Activated T-cell treated with anti-CD3 and anti-CD28 coated beads, Interleukin-2, amount 50 U/mL, for 1 hour (primary cell): ENCODE data around the gene DNMT3A.

Source experiments
- DNase-seq: peaks from one replicate; pipeline ENCODE4 v3.0.0-alpha.2; 2020

Gene DNMT3A

GRCh38 chr2:25254961-25255360 is 86.8 kb downstream of the DNMT3A start:
- DNase-seq: no peak

DNA sequence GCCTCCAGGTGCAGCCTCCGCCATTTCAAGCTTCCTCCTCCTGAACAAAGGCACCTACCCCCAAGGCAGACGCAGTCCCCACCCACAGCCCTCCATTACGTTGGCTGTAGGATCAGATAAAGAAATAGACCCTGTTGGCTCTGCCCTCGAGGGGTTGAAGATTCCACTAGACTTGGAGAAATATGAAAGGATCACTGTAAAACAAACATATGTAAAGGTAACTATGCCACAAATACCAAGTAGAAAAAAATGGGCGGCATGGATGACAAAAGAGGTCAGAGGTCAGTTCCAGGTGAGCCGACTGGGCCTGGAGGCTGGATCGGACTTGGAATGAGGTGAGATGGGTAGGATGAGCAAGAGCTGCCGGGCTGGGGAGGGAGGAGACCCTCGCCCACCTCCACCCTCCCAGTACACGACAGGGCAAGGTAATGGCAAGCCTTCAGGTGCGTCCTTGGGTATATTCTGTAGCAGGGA is 88.5 kb downstream of the DNMT3A start:
- DNase-seq: no peak

- peak; percentile 65 for DNase-seq
Measured at GRCh38 chr2:25252291-25253152, 89.2 kb downstream of the DNMT3A start.

- peak; percentile 61 for DNase-seq
Measured at GRCh38 chr2:25251422-25252273, 90.1 kb downstream of the DNMT3A start.

GRCh38 chr2:25251071-25251421 is 90.7 kb downstream of the DNMT3A start:
- DNase-seq: peak; percentile 36

- DNase-seq: peak; percentile 31
Measured at GRCh38 chr2:25250331-25251070, 91.2 kb downstream of the DNMT3A start.

GRCh38 chr2:25249785-25250184 is 91.9 kb downstream of the DNMT3A start:
- DNase-seq: no peak

DNA sequence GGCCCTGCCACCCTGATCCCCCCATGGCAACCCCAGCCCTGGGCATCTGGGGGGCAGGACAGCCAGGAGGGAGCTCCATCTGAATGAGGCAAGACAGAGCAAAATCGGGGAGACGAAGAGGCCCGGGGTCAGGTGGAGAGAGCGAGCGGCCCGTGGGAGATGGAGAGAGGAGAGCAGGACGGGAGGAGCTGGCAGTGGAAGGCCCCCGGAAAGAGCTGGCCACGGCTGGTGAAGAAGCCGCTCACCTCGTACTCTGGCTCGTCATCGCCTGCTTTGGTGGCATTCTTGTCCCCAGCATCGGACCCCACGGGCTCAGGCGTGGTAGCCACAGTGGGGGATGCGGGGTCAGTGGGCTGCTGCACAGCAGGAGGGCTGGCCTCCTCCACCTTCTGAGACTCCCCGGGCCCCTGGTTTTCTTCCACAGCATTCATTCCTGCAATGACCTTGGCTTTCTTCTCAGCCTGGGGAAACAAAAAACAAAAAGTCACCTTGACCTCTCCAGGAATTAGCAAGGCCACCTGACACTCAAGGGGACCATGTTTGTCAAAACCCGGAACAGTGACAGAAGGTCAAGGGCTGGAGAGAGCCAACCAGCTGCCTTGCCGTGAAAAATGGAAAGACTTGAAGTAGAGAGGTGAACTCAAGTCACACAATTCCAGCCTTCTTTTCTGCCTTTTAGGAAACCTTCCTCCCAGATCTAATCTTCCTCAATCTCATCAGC is 93.8 kb downstream of the DNMT3A start:
- DNase-seq: no peak

DNA sequence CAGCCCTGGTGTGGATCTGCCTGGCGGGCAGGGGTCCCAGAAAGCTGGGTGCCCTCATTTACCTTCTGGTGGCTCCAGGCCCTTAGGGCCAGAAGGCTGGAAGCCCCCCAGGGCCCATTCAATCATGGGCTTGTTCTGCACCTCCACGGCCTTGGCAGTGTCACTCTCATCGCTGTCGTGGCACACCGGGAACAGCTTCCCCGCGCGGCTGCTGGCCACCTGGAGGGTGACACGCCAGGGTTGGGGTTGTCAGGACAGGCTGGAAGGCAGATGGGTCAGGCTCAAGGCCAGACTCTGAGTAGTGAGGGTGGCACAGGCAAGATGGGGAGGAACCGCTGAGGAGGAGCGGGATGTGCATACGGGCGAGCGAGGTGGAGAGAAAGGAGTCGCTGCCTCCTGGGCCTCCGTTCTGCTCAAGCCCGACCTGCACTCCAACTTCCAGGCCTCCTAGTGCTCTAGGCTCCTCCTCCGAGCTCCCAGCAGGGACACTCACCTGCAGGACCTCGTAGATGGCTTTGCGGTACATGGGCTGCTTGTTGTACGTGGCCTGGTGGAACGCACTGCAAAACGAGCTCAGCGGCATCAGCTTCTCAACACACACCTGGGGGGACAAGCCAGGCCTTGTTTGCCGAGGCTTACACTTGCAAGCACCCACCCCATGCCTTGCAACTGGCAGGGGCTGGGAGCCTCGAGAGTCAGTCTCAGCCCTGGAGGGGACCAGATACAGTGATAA is 95.0 kb downstream of the DNMT3A start:
- DNase-seq: no peak

- no peak for DNase-seq
Measured at GRCh38 chr2:25246001-25246400, 95.7 kb downstream of the DNMT3A start.

GRCh38 chr2:25245141-25245540 is 96.6 kb downstream of the DNMT3A start:
- no peak for DNase-seq

- DNase-seq: no peak
Measured at GRCh38 chr2:25243995-25244394, 97.7 kb downstream of the DNMT3A start.

DNA sequence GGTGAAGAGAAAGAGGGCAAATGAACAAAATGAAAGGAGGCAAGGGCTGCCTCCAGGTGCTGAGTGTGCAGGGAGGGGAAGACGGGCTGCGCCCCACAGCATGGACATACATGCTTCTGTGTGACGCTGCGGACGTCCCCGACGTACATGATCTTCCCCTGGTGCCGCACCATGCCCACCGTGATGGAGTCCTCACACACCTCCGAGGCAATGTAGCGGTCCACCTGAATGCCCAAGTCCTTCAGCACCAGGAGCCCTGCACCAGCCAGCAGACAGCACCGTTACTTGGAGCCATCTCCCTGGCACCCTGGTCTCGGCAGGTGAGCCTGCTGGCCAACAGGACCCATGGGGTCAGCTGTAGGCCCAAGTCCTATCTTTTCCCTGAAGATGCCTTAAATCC is 100.3 kb downstream of the DNMT3A start:
- no peak for DNase-seq

DNA sequence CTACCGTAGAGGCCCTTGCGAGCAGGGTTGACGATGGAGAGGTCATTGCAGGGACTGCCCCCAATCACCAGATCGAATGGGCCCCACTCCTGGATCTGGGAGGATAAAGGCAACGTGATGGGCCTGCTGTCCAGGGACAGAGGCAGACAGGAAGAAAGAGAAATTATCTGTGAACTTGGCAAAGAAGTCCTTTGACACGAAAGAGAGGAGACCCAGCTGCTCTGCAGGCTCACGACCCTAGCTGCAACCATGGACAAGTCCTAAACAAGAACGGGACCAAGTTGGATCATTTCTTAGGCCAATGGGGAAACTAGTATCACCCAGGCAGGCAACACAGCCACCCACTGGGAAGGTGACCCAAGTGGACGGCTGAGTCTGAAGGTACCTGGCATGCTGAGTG is 101.1 kb downstream of the DNMT3A start:
- no peak for DNase-seq

DNA sequence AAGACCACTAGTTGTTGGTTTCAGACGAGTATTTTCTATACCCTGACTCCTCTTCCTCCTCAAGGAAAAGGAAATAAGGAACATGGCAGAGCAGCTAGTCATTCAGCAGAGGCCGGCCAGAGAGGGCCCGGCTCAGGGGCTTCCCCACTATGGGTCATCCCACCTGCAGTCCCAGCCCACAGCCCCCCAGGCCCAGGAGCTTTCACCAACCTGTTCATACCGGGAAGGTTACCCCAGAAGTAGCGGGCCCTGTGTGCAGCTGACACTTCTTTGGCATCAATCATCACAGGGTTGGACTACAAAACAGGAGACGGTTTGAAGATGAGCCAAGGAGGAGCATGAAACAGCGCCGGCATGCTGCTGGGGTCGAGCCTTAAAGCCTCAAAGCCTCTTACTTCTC is 102.8 kb downstream of the DNMT3A start:
- DNase-seq: no peak

GRCh38 chr2:25237764-25238163 is 104.0 kb downstream of the DNMT3A start:
- DNase-seq: no peak

GRCh38 chr2:25236736-25237135 is 105.0 kb downstream of the DNMT3A start:
- DNase-seq: no peak

DNA sequence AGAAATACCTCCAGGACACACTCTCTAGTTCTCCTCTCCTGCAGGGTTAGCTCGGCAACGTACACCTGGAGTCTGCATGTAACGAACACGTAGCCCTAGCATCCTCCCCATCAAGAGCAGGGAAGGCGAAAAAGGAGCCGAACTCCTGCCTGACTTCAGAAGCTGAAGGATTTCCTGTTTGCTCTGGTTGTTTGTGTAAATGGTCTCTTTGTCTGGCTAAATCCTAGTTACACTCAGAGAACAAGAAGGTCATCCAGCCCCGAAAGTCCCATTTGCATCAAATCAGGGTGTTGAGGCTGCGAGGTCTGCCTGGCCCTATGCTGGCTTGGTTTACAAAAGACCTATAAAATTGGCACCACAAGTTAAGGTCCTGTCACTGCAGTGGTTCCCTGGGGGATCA is 107.0 kb downstream of the DNMT3A start:
- DNase-seq: no peak

- DNase-seq: no peak
Measured at GRCh38 chr2:25233916-25234605, 107.7 kb downstream of the DNMT3A start.

DNA sequence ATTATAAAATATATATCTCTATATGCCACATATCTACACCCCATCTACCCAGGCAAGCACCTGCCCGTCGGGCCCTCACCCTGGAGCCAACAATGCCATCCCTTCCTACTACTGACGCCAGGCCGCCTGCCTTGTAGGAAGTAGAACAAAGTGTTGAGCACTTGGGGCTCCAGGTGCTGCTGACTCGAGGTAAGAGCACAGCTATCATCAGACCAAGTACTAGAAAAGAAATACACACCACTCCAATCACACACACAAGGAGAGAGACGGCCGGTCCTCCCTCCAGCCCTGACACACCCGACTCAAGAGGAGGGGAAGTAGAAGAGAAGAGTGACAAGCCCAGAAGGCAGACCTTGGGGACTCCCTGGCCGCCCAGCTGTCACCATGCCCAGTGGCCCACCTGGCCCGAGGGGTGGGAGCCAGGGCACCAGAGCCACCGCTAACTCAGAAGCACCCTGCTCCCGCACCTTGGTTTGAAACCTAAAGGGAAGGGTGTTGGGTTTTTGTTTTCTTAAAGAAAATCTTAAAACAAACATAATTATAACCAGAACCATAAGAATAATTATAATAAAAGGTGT is 109.4 kb downstream of the DNMT3A start:
- no peak for DNase-seq

- DNase-seq: no peak
Measured at GRCh38 chr2:25230948-25231311, 110.8 kb downstream of the DNMT3A start.
